ENCODE results near the gene MCM3. TPM values are rescaled to one million over a fixed set of nuclear protein-coding genes. Genes with fewer than 3 reads are reported as not detected.

The MCM3 gene
- total and polyA plus RNA-seq, 4 experiments from 2014 or later: 46.2 to 58.1 (median 51.4) TPM

- intact Hi-C loops (cut with micrococcal nuclease): no loop called here
- ChIA-PET POLR2A (ENCODE audit: partially characterized antibody) (interaction anchor here (0.8 to 1.2 kb wide), 4 partner anchors 9 to 107 kb away, joined by 3 to 4 read pairs (median 3); partner anchors contain the start of gene MCM3), CTCF (ENCODE audit: partially characterized antibody) (interaction anchor here (0.8 to 1.7 kb wide), 4 partner anchors 17 to 107 kb away, joined by 3 to 4 read pairs (median 4); partner anchors contain the start of gene PAQR8)
- no peaks in the 10 kb centered on the region for H3K27me3 Mint-ChIP-seq
- H3K36me3 ChIP-seq (ENCODE audit: insufficient read depth, low read length): no peaks in the 10 kb centered on the region
- no peaks in the 10 kb centered on the region for H3K27me3 ChIP-seq (ENCODE audit: insufficient read depth, low read length)
- no peak overlapping the region for H3K4me3 Mint-ChIP-seq
- peaks cover 30% of the 10 kb centered on the region for H3K4me1 ChIP-seq (ENCODE audit: insufficient read depth, low read length)
- no peak for DNase-seq
- H3K4me1 Mint-ChIP-seq: peaks cover 19 to 44% (median 25%) of the 10 kb centered on the region in 4 donors
- no peak overlapping the region for H3K4me3 ChIP-seq (ENCODE audit: low read length in 2 of 2)
- H3K9me3 Mint-ChIP-seq: no peaks in the 10 kb centered on the region
- H3K9me3 ChIP-seq (ENCODE audit: control insufficient read depth in 1 of 2, low read length in 2 of 2): no peaks in the 10 kb centered on the region
- H3K27ac ChIP-seq (ENCODE audit: low read depth, low read length): no peak overlapping the region
- H3K36me3 Mint-ChIP-seq: peaks cover 0 to 3% of the 10 kb centered on the region in 2 donors
- H3K27ac Mint-ChIP-seq: peak overlapping the region in 2 of 7 donors; percentile 0 to 9
Observed at GRCh38 chr6:52293067-52293466, 8.5 kb upstream of the MCM3 start.

- Histone ChIP-seq H3K27me3 (ENCODE audit: insufficient read depth, low read length) (no peaks in the 10 kb centered on the region), H3K36me3 (ENCODE audit: insufficient read depth, low read length) (no peaks in the 10 kb centered on the region), H3K4me3 (ENCODE audit: low read length in 2 of 2) (no peak overlapping the region), H3K4me1 (ENCODE audit: insufficient read depth, low read length) (peaks cover 31% of the 10 kb centered on the region), H3K27ac (ENCODE audit: low read depth, low read length) (no peak overlapping the region), H3K9me3 (ENCODE audit: control insufficient read depth in 1 of 2, low read length in 2 of 2) (no peaks in the 10 kb centered on the region)
- Mint-ChIP-seq H3K4me3 (no peak overlapping the region), H3K36me3 (no peaks in the 10 kb centered on the region), H3K9me3 (no peaks in the 10 kb centered on the region), H3K4me1 (peaks cover 16 to 41% (median 21%) of the 10 kb centered on the region in 4 donors), H3K27ac (peak overlapping the region in 3 of 7 donors; percentile 25 to 47 (median 28)), H3K27me3 (no peaks in the 10 kb centered on the region)
- intact Hi-C loops (cut with micrococcal nuclease): no loop called here
- DNase-seq: no peak
- POLR2A ChIA-PET (ENCODE audit: partially characterized antibody): interaction anchor here (0.6 to 9.1 kb wide), 7 partner anchors 8 to 131 kb away, joined by 3 to 164 read pairs (median 4); partner anchors contain the start of genes EFHC1 and PAQR8
- CTCF ChIA-PET (ENCODE audit: partially characterized antibody): interaction anchor here (0.9 to 9.6 kb wide), 8 partner anchors 15 to 374 kb away, joined by 4 to 287 read pairs (median 7); partner anchors contain the start of gene PAQR8
Observed at GRCh38 chr6:52288841-52289240, 4.3 kb upstream of the MCM3 start.

- H3K27ac Mint-ChIP-seq: peak overlapping the region in 4 of 7 donors; percentile 25 to 48 (median 28)
- Histone ChIP-seq H3K4me3 (ENCODE audit: low read length in 2 of 2) (no peak overlapping the region), H3K27me3 (ENCODE audit: insufficient read depth, low read length) (no peaks in the 10 kb centered on the region), H3K36me3 (ENCODE audit: insufficient read depth, low read length) (no peaks in the 10 kb centered on the region), H3K27ac (ENCODE audit: low read depth, low read length) (no peak overlapping the region), H3K9me3 (ENCODE audit: control insufficient read depth in 1 of 2, low read length in 2 of 2) (no peaks in the 10 kb centered on the region), H3K4me1 (ENCODE audit: insufficient read depth, low read length) (peaks cover 37% of the 10 kb centered on the region)
- no peaks in the 10 kb centered on the region for H3K9me3 Mint-ChIP-seq
- H3K4me1 Mint-ChIP-seq: peaks cover 20 to 46% (median 23%) of the 10 kb centered on the region in 4 donors
- POLR2A ChIA-PET (ENCODE audit: partially characterized antibody): interaction anchor here (1.2 to 9.1 kb wide), 7 partner anchors 18 to 132 kb away, joined by 3 to 165 read pairs (median 78); partner anchors contain the start of genes EFHC1 and PAQR8
- no peak overlapping the region for H3K4me3 Mint-ChIP-seq
- no peaks in the 10 kb centered on the region for H3K27me3 Mint-ChIP-seq
- intact Hi-C loops (cut with micrococcal nuclease): no loop called here
- peaks cover 4% of the 10 kb centered on the region in 2 donors for H3K36me3 Mint-ChIP-seq
- DNase-seq: no peak
- CTCF ChIA-PET (ENCODE audit: partially characterized antibody): interaction anchor here (1.4 to 9.6 kb wide), 8 partner anchors 19 to 375 kb away, joined by 5 to 287 read pairs (median 15); partner anchors contain the start of genes EFHC1 and PAQR8
Observed at GRCh38 chr6:52288216-52288615, 3.7 kb upstream of the MCM3 start.

DNA sequence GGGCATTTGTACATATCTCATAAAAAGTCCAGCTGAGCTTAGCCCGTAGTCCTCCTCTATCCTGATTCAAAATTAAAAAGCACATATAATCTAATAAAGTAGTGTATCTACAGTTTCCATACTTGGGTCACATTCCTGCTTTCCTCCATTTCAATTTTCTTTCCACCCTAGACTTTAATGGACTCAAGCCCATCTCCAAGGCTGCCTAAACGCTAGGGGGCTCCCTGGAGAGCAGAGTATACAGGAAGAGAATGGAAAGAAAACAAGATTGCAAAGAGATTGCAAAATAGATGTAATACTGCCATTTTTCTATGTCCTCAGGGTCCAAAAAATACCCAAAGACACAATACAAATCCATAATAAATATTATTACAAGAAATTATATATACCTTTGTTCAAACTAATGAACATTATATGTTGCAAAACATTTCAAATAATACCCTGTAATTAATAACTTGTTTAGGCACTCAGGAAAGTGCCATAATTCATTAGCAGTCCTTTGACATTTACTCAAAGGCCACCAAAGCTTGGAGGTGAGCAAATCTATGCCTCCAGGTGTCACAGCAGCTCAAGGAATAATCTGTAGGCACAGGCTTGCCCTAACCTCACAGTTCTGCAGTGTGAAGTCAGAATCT is 2.4 kb upstream of the MCM3 start:
- no peaks in the 10 kb centered on the region for H3K9me3 ChIP-seq (ENCODE audit: control insufficient read depth in 1 of 2, low read length in 2 of 2)
- no peak overlapping the region for H3K4me3 ChIP-seq (ENCODE audit: low read length in 2 of 2)
- POLR2A ChIA-PET (ENCODE audit: partially characterized antibody): interaction anchor here (1.0 to 9.1 kb wide), 11 partner anchors 10 to 133 kb away, joined by 3 to 165 read pairs (median 37); partner anchors contain the start of genes EFHC1 and PAQR8
- peaks cover 47% of the 10 kb centered on the region for H3K4me1 ChIP-seq (ENCODE audit: insufficient read depth, low read length)
- Mint-ChIP-seq H3K4me3 (peak overlapping the region in 5 of 8 donors; percentile 31 to 68 (median 57)), H3K27ac (peak overlapping the region in 5 of 7 donors; percentile 49 to 88 (median 86)), H3K4me1 (peaks cover 22 to 56% (median 29%) of the 10 kb centered on the region in 4 donors), H3K36me3 (peaks cover 13% of the 10 kb centered on the region in 2 donors), H3K9me3 (no peaks in the 10 kb centered on the region), H3K27me3 (no peaks in the 10 kb centered on the region)
- peak overlapping the region; percentile 73 for H3K27ac ChIP-seq (ENCODE audit: low read depth, low read length)
- intact Hi-C loops (cut with micrococcal nuclease): loop anchor here (1.0 kb wide), 3 partner anchors 18 to 376 kb away; no protein-coding TSS in a partner anchor
- H3K27me3 ChIP-seq (ENCODE audit: insufficient read depth, low read length): no peaks in the 10 kb centered on the region
- peak; percentile 41 to 63 (median 47) for DNase-seq
- peaks cover 9% of the 10 kb centered on the region for H3K36me3 ChIP-seq (ENCODE audit: insufficient read depth, low read length)
- CTCF ChIA-PET (ENCODE audit: partially characterized antibody): interaction anchor here (0.8 to 9.6 kb wide), 29 partner anchors 9 to 379 kb away, joined by 3 to 287 read pairs (median 14); partner anchors contain the start of genes EFHC1, PAQR8 and TRAM2

GRCh38 chr6:52285177-52286068 is 881 bp upstream of the MCM3 start:
- ChIA-PET POLR2A (ENCODE audit: partially characterized antibody) (interaction anchor here (0.6 to 9.1 kb wide), 37 partner anchors 9 to 384 kb away, joined by 3 to 165 read pairs (median 4); partner anchors contain the start of genes EFHC1, PAQR8 and TRAM2), CTCF (ENCODE audit: partially characterized antibody) (interaction anchor here (0.6 to 9.6 kb wide), 39 partner anchors 10 to 1005 kb away, joined by 3 to 287 read pairs (median 7); partner anchors contain the start of genes EFHC1, PAQR8 and TRAM2)
- Mint-ChIP-seq H3K9me3 (no peaks in the 10 kb centered on the region), H3K27me3 (no peaks in the 10 kb centered on the region), H3K27ac (peak overlapping the region in 1 of 7 donors; percentile 24), H3K4me3 (no peak overlapping the region), H3K36me3 (peaks cover 25% of the 10 kb centered on the region in 2 donors), H3K4me1 (peaks cover 28 to 57% (median 33%) of the 10 kb centered on the region in 4 donors)
- no peaks in the 10 kb centered on the region for H3K9me3 ChIP-seq (ENCODE audit: control insufficient read depth in 1 of 2, low read length in 2 of 2)
- DNase-seq: peak in 1 of 5 donors; percentile 76
- no peaks in the 10 kb centered on the region for H3K27me3 ChIP-seq (ENCODE audit: insufficient read depth, low read length)
- peak overlapping the region; percentile 73 for H3K27ac ChIP-seq (ENCODE audit: low read depth, low read length)
- intact Hi-C loops (cut with micrococcal nuclease): loop anchor here (1.0 to 2.0 kb wide), 5 partner anchors 11 to 1366 kb away; partner anchors contain the start of gene PAQR8
- H3K4me3 ChIP-seq (ENCODE audit: low read length in 2 of 2): peak overlapping the region; percentile 26 to 74
- H3K36me3 ChIP-seq (ENCODE audit: insufficient read depth, low read length): peaks cover 21% of the 10 kb centered on the region
- H3K4me1 ChIP-seq (ENCODE audit: insufficient read depth, low read length): peaks cover 47% of the 10 kb centered on the region

GRCh38 chr6:52284131-52284459 is 447 bp downstream of the MCM3 start:
- Histone ChIP-seq H3K4me1 (ENCODE audit: insufficient read depth, low read length) (peaks cover 47% of the 10 kb centered on the region), H3K9me3 (ENCODE audit: control insufficient read depth in 1 of 2, low read length in 2 of 2) (no peaks in the 10 kb centered on the region), H3K36me3 (ENCODE audit: insufficient read depth, low read length) (peaks cover 32% of the 10 kb centered on the region), H3K27ac (ENCODE audit: low read depth, low read length) (peak overlapping the region; percentile 73), H3K27me3 (ENCODE audit: insufficient read depth, low read length) (no peaks in the 10 kb centered on the region), H3K4me3 (ENCODE audit: low read length in 2 of 2) (peak overlapping the region; percentile 74 to 77)
- intact Hi-C loops (cut with micrococcal nuclease): loop anchor here (1.0 to 5.0 kb wide), 7 partner anchors 51 to 1053 kb away; partner anchors contain the start of genes EFHC1, FBXO9, GSTA4 and TRAM2
- ChIA-PET POLR2A (ENCODE audit: partially characterized antibody) (interaction anchor here (0.9 to 9.1 kb wide), 13 partner anchors 9 to 386 kb away, joined by 3 to 165 read pairs (median 10); partner anchors contain the start of genes EFHC1 and PAQR8), CTCF (ENCODE audit: partially characterized antibody) (interaction anchor here (1.0 to 9.6 kb wide), 14 partner anchors 8 to 368 kb away, joined by 3 to 287 read pairs (median 26); partner anchors contain the start of gene PAQR8)
- H3K27ac Mint-ChIP-seq: peak overlapping the region in 3 of 7 donors; percentile 18 to 89 (median 88)
- H3K27me3 Mint-ChIP-seq: no peaks in the 10 kb centered on the region
- H3K4me1 Mint-ChIP-seq: peaks cover 30 to 56% (median 36%) of the 10 kb centered on the region in 4 donors
- no peak overlapping the region for H3K4me3 Mint-ChIP-seq
- H3K36me3 Mint-ChIP-seq: peaks cover 31 to 36% of the 10 kb centered on the region in 2 donors
- peak in 1 of 5 donors; percentile 44 for DNase-seq
- H3K9me3 Mint-ChIP-seq: no peaks in the 10 kb centered on the region

All from CD4-positive, alpha-beta memory T cell (primary cell).